AG09319 (cell line): ENCODE results near the gene IER3IP1.
"Not testable (repeated sequence)": the region's sequence is repeated elsewhere in the genome, so short reads cannot be mapped to it uniquely, and the experiment has no call there.

Source experiments
- DNase-seq: peaks from one replicate; pipeline ENCODE4 v3.0.0-alpha.2; 2010; ENCODE audit warnings: low read depth; ENCODE audit errors: extremely low read depth
- CTCF ChIP-seq: IDR thresholded peaks from 2 replicates; pipeline ENCODE4 v1.5.1; 2011; ENCODE audit warnings: low read depth, mild to moderate bottlenecking, inconsistent platforms, low read length, moderate library complexity

Gene IER3IP1

GRCh38 chr18:47174545-47175116, 1.5 kb downstream of the IER3IP1 start:
- TF ChIP-seq CTCF, result no peak
- DNase-seq, result no peak

GRCh38 chr18:47172476-47172875, 3.7 kb downstream of the IER3IP1 start:
- no peak for TF ChIP-seq CTCF
- no peak for DNase-seq

GRCh38 chr18:47168913-47169312, 7.3 kb downstream of the IER3IP1 start:
- DNase-seq, result no peak

GRCh38 chr18:47168509-47168908, 7.7 kb downstream of the IER3IP1 start:
- no peak for TF ChIP-seq CTCF
- no peak for DNase-seq

More at GRCh38 chr18:47168913-47169312, 7.3 kb downstream of the IER3IP1 start:
- no peak for TF ChIP-seq CTCF

GRCh38 chr18:47166294-47166693, 9.9 kb downstream of the IER3IP1 start:
- TF ChIP-seq CTCF, result no peak
- no peak for DNase-seq

GRCh38 chr18:47163241-47163640, 12.9 kb downstream of the IER3IP1 start:
- no peak for TF ChIP-seq CTCF
- no peak for DNase-seq

- no peak for DNase-seq
- TF ChIP-seq CTCF, result no peak
Observed at GRCh38 chr18:47160256-47160655, 15.9 kb downstream of the IER3IP1 start.

GRCh38 chr18:47158404-47158803, 17.8 kb downstream of the IER3IP1 start:
- not testable (repeated sequence) for DNase-seq
